Ovary (tissue), 9 donors: ENCODE results near the gene EFCAB13. TPM values are rescaled to one million over a fixed set of nuclear protein-coding genes. Genes with fewer than 3 reads are reported as not detected.

Experiments used
- DNase-seq, 5 donors: peaks; one replicate each; pipeline ENCODE4 v3.0.0-alpha.2; 2019 to 2020
- H3K27ac ChIP-seq, 2 donors: fragments of 200-600 bp; one replicate each; pipeline versions ENCODE4 v1.5.1 to v1.8.0; 2019 to 2022
- H3K27me3 ChIP-seq: fragments of 200-600 bp; one replicate; pipeline ENCODE4 v1.8.0; 2022
- H3K36me3 ChIP-seq: fragments of 200-600 bp; sonication (generic); one replicate; pipeline ENCODE4 v1.5.1; 2019
- H3K4me1 ChIP-seq: one replicate; pipeline ENCODE4 v1.8.1; 2013; ENCODE audit warnings: mild to moderate bottlenecking, moderate library complexity; ENCODE audit not compliant: insufficient read depth
- H3K4me3 ChIP-seq: fragments of 200-600 bp; sonication (generic); one replicate; pipeline ENCODE4 v1.5.1; 2017
- H3K9me3 ChIP-seq, 2 donors: fragments of 200-600 bp in 1 of 2; sonication (generic) in 1 of 2; one replicate each; pipeline versions ENCODE4 v1.5.1 to v1.8.1; 2013 to 2019; ENCODE audit warnings: mild to moderate bottlenecking in 1 of 2, moderate library complexity in 1 of 2
- EP300 ChIP-seq: sonication (generic); formaldehyde crosslinking; IDR thresholded peaks from one replicate; pipeline ENCODE4 v1.6.1; 2017; ENCODE audit warnings: antibody characterized with exemption
- POLR2A ChIP-seq: fragments of 450-650 bp; IDR thresholded peaks from one replicate; pipeline ENCODE4 v1.6.1; 2017; ENCODE audit warnings: antibody characterized with exemption, mild to moderate bottlenecking, moderate library complexity
- WGBS, 3 donors: extraction: QIAGEN DNeasy Blood & Tissue Kit in 1 of 3; methylation state at CpG; one replicate each; pipeline versions ENCODE4 v1.1.5 to v1.1.7; 2013 to 2017; 5-methylcytosine and 5-hydroxymethylcytosine counted together
- intact Hi-C, 4 donors: fragments of 100-400 bp; cut with DNase I; formaldehyde crosslinking; loops; one replicate each; pipeline versions ENCODE4 v1.11.0 to v1.15.1; 2022 to 2023
- polyA plus RNA-seq, 2 donors: library from polyadenylated mRNA; stranded (reverse); fragments of 200-250 nt in 1 of 2; fragments of 350-450 nt in 1 of 2; fragmentation: Illumina TruSeq in 1 of 2; extraction: RNeasy Lipid Tissue Mini Kit (QIAGEN cat#74804) in 1 of 2; gene quantifications; one replicate each; pipeline ENCODE4 v1.2.3, GENCODE V29; 2013 to 2014
- total RNA-seq, 7 donors: library from RNA; depleted of rRNA in 2 of 7; stranded (reverse); fragments of >200 nt in 2 of 7; fragmentation: NEBNext Ultra II Directional in 3 of 7; extraction: Animal tissue kit (Norgen Biotek cat#: 25700) in 3 of 7; gene quantifications; one replicate each; pipeline versions ENCODE4 v1.1.0 to v1.2.4, GENCODE V29; 2016 to 2023
- TF ChIP-seq, protein P1 (sequence below), 3 donors: fragments of 450-650 bp in 2 of 3; fragments of 200-600 bp in 1 of 3; IDR thresholded peaks; one replicate each; pipeline versions ENCODE4 v1.5.1 to v1.8.0; 2016 to 2022; ENCODE audit warnings: antibody characterized with exemption in 3 of 3, mild to moderate bottlenecking in 1 of 3
- donor health status: DM: no; HTN: no; CAD: no; lungs with moderate emphysema.
- donor health status: DM: no; HTN: no; CAD: no.
- donor health status: Bipolar disorder and iron deficiency.
- donor health status: DM: yes; HTN: yes; CAD: no.
- donor health status: DM: no; HTN: no; CAD: no.
- donor health status: DM: yes; HTN: yes; CAD: no.

EFCAB13 gene
- total and polyA plus RNA-seq, 9 donors = 3.2 to 11.5 (median 9.1) TPM

DNA sequence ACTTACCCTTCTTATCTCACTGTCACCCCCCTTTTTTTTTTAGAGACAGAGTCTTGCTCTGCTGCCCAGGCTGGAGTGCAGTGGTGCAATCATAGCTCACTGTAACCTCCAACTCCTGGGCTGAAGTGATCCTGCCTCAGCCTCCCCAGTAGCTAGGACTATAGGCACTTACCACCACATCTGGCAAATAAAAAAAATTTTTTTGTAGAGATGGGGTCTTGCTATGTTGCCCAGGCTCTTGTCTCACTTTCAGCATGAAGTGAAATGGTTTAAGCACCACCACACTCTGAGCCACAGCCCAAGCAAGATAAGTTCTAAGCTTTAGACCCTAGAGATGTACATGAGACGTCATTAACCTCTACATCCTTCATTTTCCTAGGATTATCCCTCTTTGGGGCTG, 34.5 kb upstream of the EFCAB13 start:
- peaks cover 3% of the 10 kb centered on the region for H3K4me1 ChIP-seq
- WGBS, 3 donors = 91 to 97% (median 93%) methylated on average over 1 of the region's 1 CpG
- intact Hi-C loops = no loop called here
- H3K27ac ChIP-seq = no peak overlapping the region
- no peaks in the 10 kb centered on the region for H3K27me3 ChIP-seq
- H3K9me3 ChIP-seq = no peaks in the 10 kb centered on the region
- DNase-seq = no peak
- no peaks in the 10 kb centered on the region for H3K36me3 ChIP-seq
- no peak for TF ChIP-seq EP300
- TF ChIP-seq POLR2A = no peak
- TF ChIP-seq, protein P1, sequence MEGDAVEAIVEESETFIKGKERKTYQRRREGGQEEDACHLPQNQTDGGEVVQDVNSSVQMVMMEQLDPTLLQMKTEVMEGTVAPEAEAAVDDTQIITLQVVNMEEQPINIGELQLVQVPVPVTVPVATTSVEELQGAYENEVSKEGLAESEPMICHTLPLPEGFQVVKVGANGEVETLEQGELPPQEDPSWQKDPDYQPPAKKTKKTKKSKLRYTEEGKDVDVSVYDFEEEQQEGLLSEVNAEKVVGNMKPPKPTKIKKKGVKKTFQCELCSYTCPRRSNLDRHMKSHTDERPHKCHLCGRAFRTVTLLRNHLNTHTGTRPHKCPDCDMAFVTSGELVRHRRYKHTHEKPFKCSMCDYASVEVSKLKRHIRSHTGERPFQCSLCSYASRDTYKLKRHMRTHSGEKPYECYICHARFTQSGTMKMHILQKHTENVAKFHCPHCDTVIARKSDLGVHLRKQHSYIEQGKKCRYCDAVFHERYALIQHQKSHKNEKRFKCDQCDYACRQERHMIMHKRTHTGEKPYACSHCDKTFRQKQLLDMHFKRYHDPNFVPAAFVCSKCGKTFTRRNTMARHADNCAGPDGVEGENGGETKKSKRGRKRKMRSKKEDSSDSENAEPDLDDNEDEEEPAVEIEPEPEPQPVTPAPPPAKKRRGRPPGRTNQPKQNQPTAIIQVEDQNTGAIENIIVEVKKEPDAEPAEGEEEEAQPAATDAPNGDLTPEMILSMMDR (IDR thresholded peaks at IDR 0.05) = no peak
- H3K4me3 ChIP-seq = no peak overlapping the region

- no peaks in the 10 kb centered on the region for H3K36me3 ChIP-seq
- H3K4me3 ChIP-seq = no peak overlapping the region
- TF ChIP-seq, protein P1 (IDR thresholded peaks at IDR 0.05) = no peak
- TF ChIP-seq EP300 (no peak), POLR2A (no peak)
- H3K27ac ChIP-seq = no peak overlapping the region
- no peaks in the 10 kb centered on the region for H3K27me3 ChIP-seq
- no peak for DNase-seq
- H3K4me1 ChIP-seq = peaks cover 10% of the 10 kb centered on the region
- no peaks in the 10 kb centered on the region for H3K9me3 ChIP-seq
- intact Hi-C loops = no loop called here
- 90 to 92% (median 91%) methylated on average over 5 of the region's 5 CpGs for WGBS, 3 donors
Measured at GRCh38 chr17:47290870-47291241, 32.9 kb upstream of the EFCAB13 start.

- Histone ChIP-seq H3K4me3 (no peak overlapping the region), H3K27me3 (no peaks in the 10 kb centered on the region), H3K4me1 (peaks cover 10% of the 10 kb centered on the region), H3K9me3 (no peaks in the 10 kb centered on the region), H3K36me3 (no peaks in the 10 kb centered on the region), H3K27ac (no peak overlapping the region)
- intact Hi-C loops = no loop called here
- TF ChIP-seq EP300 (no peak), POLR2A (no peak)
- TF ChIP-seq, protein P1 (IDR thresholded peaks at IDR 0.05) = no peak
- 79 to 83% (median 83%) methylated on average over 8 of the region's 8 CpGs for WGBS, 3 donors
- DNase-seq = no peak
Measured at GRCh38 chr17:47291242-47291873, 32.4 kb upstream of the EFCAB13 start.

GRCh38 chr17:47292206-47292605, 31.5 kb upstream of the EFCAB13 start:
- DNase-seq = no peak
- 89 to 95% (median 94%) methylated on average over 12 to 14 of the region's 14 CpGs for WGBS, 3 donors
- Histone ChIP-seq H3K4me1 (peaks cover 10% of the 10 kb centered on the region), H3K36me3 (no peaks in the 10 kb centered on the region), H3K27me3 (no peaks in the 10 kb centered on the region), H3K4me3 (no peak overlapping the region), H3K9me3 (no peaks in the 10 kb centered on the region), H3K27ac (no peak overlapping the region)
- intact Hi-C loops = no loop called here
- TF ChIP-seq EP300 (no peak), POLR2A (no peak)
- TF ChIP-seq, protein P1 (IDR thresholded peaks at IDR 0.05) = no peak
